HG02973 (cell line): ENCODE results near the gene VBP1.
"Not testable (repeated sequence)": the region's sequence is repeated elsewhere in the genome, so short reads cannot be mapped to it uniquely, and the experiment has no call there.

Experiments used
- ATAC-seq: cut with Tn5 transposase; IDR thresholded peaks from one replicate; pipeline ENCODE4 v1.9.1; 2021; ENCODE audit warnings: moderate library complexity; ENCODE audit not compliant: unreplicated experiment

VBP1 gene, protein sequence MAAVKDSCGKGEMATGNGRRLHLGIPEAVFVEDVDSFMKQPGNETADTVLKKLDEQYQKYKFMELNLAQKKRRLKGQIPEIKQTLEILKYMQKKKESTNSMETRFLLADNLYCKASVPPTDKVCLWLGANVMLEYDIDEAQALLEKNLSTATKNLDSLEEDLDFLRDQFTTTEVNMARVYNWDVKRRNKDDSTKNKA

DNA sequence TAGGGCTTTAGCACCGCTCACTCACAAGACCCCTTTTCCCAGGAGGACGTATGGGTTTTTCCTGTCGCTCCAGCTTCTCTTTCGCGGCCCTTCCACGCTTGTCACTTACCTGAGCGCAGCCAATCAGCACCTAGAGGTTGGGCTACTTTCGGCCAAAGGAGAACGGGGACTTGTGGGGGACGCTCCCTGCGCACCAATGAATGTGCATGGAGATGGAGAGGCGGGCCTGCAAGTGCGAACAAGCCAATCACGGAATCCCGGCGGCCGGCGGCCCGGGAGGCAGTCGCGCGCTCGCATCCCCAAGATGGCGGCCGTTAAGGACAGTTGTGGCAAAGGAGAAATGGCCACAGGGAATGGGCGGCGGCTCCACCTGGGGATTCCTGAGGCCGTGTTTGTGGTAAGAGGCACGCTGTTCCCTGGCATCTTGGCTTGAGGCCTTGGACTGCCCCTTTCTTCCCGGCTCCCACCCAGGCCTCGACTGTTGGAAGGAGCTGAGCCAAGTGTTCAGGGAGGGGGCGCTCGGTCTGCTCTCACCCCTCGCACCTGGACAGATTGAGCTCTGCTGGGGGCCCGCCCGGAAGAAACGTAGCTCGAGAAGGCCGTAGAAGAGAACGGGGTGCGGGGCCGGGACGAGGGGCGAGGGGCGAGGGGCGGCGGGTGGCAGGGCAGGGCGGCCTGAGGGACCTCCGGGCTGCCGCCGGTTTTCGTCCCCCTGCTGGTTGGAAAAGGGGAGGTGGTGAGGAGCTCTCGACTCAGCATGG is at the start of gene VBP1:
Gene VBP1 (plus strand): TSS at position 282 of the 761 bp plus-strand sequence. CDS start 23 bp downstream, at position 305.
- ATAC-seq, result peak; percentile 97

DNA sequence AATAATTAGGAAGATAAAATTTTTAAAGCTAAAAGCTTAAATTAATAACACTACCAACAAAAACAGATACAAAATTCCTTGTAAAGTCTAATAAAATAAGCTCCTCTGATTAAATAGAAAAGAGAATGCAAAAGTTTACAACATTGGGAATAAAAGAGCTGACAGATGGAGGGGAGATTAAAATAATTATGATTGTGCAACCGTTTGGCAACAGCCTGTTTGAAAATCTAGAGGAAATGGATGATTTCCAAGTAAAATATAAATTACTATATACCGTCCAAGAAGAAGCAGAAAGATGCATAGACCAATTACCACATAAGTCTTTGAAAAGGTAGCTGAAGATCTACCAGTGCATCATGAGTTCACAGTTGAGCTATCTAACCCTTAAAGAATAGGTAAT is 46.4 kb upstream of the VBP1 start:
- ATAC-seq, result no peak

DNA sequence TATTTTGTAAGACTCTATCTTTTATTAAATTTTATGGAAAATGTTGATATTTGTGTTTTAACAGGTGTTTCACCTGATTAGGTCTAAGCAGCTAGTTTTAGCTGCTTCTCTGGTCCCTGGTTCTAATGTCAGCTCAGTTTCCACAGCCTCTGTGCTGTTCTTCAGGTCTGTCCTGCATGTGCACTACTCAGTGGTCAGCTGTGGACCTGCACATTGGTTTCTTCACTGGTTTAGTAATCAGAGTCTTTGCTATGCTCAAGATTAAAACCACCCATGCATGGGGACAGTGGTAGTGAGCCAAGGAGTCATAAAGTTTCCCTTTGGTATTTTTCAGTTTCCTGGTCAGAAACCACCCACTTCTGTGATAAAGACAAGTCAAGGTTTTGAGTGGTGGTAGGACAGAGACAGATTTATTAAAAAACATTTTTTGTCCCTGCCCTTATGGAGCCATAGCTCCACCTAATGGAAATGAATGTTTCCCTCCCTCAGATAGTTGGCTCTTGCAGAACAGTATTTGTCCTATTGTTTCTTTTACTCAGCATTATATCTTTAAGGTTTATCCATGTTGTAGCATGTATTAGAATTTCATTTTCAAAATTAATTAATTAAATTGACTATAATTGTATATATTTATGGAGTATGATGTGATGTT is 36.8 kb upstream of the VBP1 start:
- no peak for ATAC-seq

DNA sequence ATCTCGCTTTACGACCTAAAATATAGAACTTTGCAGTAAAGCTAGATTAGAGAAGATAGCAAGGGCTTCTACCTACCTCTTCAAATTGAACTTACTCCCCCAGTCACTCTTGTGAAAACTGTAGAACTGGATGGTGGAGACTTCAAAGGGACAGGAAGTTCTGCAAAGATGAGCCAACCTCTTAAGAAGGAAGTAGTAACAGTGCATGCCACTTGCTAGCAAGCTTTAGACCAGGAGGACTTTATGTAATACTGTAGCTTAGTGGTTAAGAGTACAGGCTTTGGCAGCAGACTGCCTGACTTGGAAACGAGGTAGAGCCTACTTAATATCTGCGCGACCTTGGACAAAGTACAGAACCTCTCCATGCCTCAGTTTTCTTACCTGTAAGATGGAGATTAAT is 27.5 kb upstream of the VBP1 start:
- no peak for ATAC-seq

DNA sequence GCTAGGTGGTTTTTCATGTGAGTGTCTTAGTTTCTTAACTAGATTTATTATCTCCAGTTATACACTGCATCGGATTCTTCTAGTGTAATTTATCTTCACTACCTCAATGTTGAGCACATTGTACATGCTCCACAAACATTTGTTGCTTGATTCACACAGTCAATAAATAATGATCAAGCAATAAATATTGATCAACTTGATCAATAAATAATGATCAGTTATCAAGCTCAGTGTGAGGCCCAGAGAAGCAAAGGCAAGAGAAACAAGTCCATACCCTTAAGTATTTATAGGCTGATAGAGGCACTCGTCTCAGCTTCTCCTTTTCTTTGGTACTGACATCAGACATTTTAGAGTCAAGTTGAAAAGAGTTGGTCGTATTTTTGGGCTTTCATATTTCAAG is 5.1 kb upstream of the VBP1 start:
- ATAC-seq, result no peak

DNA sequence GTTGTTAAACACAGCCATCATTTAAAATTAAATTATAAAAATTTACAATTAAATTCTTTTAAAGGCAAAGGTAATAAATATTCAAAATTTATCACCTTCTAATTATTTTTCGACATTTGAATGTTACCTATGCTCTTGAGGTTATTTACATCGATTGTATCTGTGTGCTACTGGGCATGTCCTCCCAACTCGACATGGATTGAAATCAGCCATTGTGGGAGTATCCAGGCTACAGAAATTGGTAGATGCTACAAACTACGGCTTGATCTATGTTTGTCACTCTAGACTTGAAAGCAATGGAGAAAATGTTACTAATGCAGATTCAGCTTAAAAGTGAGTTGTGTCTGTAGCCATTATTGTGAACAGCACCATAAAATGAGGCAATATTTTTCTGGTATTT is 2.5 kb upstream of the VBP1 start:
- ATAC-seq, result no peak

DNA sequence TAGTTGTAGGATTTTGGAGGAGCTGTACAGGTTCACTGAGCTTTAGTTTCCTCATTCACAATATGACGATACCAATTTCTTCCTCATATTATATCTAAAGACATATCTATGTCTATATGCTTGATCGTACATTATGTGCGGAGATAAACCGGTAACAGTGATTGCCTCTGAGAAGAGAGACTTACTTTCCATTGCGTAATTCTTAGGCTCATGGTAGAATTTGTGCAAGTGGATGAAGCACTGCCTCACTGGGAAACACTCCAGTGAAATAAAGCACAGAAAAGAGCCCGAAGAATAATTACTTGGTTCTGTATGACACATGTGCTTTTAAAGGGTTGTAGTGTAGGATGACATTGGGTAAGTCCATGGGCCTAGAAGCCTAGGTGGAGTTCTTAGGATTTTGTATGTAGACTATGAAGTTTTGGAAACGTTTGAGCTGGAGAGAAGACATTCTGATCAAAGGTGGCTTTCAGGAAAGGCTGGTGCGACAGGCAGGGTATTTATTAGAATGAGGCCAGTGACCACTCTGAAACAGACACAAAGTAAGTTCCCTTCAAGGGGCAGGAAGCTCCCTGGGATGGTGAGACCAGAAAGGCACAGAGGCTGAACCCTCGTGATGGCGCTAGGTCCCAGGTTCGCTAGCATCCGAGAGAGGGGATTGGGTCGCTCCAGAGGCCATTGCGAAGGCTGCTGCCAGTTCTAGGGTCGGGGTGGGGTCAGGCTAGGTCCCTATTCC is 649 bp upstream of the VBP1 start:
- ATAC-seq, result peak; percentile 33

DNA sequence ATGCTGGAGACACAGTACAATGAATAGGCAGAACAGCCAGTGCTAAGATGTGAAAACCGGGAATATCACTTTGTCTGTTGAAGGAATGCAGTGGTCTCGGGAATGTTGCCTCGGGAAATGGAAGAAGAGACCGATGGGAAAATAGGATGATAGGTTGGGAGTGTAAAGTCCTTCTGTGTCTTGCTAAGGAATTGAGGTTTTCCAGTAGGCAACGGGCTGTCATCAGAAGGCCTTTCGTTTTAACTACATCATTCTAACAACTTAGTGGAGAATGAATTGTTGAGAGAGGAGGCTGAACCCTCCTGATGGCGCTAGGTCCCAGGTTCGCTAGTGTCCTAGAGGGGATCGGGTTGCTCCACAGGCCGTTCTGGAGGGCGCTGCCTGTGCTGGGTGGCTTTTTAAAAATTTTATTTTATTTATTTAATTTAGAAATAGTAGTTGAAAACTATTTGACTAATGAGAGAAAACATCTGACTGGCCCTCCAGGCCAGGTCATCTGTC is 730 bp downstream of the VBP1 start:
- ATAC-seq, result no peak

DNA sequence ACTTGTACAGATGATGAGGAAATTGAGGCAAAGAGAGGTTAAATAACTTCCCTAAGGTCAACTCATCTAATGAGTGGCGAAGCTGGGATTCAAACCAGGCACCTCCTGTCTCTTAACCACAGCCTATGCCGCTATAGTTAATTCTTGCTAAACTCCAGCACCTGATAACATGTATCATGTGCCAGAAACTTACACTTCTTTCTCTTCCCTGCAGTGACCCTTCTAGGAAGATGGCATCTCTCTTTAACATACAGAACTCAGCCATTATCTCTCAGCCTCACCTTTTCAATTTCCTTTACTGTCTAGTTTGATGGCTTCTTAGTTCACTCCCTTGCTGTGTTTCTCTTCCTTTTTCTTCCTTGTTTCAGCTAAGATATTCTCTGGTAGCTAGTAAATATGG is 2.5 kb downstream of the VBP1 start:
- no peak for ATAC-seq

DNA sequence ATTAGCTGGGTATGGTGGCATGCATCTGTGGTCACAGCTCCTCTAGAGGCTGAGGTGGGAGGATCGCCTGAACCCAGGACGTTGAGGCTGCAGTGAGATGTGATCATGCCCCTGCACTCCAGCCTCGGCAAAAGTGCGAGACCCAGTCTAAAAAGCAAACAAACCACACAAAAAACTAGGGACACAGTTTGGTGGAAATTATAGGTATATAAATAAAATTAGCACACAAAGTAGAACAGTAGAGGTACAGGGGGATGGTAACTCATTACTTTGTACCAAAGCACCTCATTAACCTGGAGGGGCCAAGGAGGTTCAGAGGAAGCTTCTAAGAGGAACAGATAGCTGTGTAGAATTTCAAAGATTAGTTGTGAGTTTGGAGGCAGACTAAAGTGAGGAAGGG is 5.1 kb downstream of the VBP1 start:
- ATAC-seq, result no peak

DNA sequence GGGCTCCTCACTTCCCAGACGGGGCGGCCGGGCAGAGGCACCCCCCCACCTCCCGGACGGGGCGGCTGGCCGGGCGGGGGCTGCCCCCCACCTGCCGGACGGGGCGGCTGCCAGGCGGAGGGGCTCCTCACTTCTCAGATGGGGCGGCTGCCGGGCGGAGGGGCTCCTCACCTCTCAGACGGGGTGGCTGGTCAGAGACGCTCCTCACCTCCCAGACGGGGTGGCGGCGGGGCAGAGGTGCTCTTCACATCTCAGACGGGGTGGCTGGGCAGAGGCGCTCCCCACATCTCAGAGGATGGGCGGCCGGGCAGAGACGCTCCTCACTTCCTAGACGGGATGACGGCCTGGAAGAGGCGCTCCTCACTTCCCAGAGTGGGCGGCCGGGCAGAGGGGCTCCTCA is 7.5 kb downstream of the VBP1 start:
- ATAC-seq, result not testable (repeated sequence)

DNA sequence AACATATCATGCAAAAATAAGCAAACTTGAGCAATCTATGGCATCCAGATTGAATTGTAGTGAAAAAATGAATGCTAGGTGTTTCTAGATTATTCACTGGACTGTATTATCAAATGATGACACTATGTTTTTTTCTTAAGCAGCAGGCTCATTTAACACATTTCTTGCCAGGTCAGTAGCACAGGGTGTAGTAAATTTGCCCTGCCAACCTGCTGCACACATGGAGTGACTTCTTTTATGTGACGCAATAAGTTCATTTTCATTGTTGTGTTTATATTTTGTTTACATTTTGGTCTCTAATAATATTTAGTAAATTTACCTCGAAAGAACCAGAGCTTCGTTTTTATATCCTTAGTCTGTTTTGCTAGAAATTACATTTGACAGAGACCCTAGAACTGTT is 9.5 kb downstream of the VBP1 start:
- no peak for ATAC-seq

DNA sequence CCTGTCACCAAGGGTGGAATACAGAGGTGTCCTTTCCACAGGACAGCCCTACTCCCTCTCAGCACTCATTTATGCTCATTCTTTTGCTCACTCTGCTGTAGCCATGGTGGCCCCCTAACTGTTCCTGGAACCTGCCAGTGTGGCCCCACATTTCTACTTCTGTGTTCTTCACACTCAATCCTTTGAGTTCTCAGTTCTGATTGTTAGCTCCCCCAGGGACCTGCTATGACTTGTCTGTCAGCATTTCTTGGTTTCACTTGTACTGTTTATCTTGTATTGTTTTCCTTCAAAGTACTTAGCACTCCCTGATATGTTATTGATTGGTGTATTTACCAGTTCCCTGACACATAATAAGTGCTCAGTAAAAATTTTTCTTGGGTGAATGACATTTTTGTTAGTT is 14.9 kb downstream of the VBP1 start:
- peak; percentile 95 for ATAC-seq

DNA sequence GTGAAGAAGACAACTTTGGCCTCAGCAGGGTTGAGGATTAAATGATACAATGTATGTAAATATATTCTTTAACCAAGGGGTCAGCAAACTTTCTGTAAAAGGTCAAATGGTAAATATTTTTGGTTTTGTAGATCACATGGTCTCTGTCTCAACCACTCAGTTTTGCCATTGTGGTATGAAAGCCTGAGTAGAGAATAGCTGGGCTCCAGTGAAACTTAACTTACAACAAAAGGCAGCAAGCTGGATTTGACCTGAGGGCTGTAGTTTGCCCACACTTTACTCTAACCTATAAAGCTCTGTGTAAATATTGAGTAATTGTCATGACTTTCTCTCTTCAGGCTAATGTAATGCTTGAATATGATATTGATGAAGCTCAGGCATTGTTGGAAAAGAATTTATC is 19.6 kb downstream of the VBP1 start:
- ATAC-seq, result no peak

DNA sequence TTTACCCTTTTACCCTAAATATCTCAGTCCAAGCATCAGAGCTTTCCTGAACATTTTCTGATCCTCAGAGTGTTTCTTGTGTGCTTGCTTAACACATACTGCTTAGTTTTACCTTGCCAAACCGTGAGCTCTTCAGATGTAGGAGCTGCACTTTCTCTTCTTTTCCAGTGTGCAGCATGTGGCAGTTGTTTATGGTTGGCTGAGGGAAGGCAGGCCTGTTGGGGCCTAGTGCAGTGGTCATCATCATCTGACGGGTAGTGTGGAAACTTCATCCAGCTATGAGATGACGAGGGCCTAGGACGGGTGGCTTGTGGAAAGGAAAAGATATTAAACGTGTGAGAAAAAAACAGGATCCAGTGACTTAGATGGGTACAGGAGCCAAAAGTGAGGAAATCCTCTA is 21.5 kb downstream of the VBP1 start:
- ATAC-seq, result no peak

DNA sequence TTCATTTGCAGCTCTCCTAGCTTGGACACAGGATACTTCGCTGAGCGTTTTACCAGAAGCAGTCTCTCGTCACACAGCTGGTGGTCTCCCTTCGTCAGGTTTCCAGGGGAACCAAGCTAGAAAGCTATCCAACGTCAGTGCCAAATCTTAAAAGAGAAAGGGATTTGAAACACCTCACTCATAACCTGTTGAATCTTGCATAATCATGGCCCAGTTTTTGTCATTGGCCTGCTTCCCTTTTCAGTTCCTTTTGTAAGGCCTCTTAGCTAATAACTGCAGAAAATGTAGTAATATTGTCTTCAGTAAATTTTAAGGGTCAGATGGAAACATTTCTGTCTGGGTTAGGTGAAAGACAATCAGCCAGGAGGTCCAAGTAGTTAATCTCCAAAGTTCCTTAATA is 26.0 kb downstream of the VBP1 start:
- ATAC-seq, result no peak

DNA sequence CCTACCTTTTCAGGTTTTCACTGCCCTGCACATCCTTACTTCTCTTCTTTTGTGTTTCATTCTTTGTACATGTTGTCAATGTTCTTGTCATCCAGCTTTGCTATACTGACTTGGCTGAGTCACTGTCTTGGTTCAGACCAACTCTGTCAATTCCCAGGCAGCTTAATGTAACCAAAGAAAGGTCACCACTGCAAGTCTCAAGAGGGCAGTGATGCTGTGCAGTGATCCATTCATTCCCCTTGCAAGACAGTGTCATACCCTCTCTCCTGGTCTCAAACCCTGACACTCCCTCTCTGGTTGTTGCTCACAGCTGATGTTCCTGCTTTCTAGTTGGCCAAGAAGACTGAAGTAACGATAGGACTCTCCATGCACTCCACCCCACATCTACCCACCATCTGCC is 30.5 kb downstream of the VBP1 start:
- ATAC-seq, result no peak

DNA sequence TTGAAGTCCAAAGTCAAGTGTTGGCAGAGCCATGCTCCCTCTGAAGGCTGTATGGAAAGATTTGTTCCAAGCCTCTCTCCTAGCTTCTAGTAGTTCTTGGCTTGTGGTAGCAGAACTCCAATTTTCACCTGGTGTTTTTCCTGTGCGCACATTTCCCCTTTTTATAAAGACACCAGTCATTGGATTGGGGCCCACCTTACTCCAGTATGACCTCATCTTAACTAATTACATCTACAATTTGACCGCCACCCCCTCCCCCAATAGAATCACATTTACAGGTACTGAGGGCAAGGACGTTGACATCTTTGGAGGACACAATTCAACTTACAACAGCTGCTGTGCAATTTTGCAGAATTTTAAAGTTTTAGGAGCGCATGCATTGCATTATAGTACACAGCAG is 31.2 kb downstream of the VBP1 start:
- no peak for ATAC-seq

DNA sequence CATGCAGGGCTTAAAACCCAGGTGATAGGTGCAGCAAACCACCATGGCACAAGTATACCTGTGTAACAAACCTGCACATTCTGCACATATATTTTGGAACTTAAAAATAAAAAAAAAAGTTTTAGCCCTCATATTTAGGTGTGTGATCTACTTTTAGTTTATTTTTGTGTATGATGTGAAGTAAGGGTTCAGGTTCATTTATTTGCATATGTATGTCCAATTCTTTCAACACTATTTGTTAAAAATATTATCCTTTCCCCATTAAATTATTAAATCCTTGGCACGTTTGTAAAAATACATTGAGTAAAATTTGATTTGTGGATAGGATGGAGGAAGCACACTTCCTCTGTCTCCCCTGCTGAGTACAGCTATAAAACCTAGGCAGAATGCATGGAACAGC is 35.1 kb downstream of the VBP1 start:
- no peak for ATAC-seq

DNA sequence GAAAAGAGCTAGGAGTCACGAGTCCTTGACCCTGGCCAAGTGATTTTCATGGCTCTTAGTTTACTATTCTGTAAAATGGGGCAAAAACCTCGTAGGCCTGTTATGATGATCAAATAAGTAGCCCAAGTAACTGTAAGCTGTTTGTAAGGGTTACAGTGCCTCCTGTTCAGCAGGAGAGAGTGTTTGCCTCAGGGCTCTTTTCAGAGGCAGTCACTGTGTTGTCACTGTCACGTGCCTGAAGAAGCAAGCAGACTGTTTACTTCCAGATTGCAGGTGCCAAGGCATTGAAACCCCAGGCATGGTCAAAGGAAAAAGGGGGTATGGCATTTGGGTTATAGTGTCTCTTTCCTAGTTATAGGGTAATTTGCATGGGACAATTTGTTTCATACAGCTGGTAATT is 43.5 kb downstream of the VBP1 start:
- ATAC-seq, result no peak

DNA sequence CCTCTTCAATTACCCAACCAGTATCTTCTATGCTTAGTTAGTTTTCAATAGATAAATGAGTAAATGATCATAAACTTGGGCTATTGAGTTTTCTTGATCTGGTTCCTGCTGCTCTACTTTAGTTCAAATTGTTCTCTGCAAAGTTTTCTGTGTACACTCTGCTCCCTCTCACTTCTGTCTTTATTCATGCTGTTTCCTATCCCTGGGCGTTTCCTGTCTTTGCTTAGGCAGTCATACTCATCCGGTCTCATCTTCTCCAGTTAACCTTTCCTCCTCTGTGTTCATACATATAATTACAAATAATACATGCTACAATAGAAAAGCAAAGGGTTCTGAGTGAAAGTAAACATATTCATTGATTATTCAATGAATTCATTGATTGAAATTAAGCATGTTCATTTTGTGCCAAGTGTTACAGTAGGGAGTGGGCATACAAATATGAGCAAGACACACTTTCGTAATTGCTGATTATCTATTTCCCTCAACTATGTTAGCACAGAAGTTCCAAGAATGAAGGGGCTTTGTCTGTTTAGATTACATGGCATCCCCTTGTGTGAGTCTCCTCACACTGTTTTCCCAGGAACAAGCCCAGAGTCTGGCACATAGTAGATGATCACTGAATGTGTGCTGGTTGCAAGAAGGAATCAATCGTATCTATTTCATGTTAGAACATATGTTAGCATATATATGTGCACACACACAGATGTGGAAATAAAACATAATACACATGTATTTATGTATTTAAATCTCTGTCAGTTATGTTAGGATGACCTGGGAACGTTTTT is 46.9 kb downstream of the VBP1 start:
- peak; percentile 43 for ATAC-seq
